ENCODE measurements around the gene IL12A. TPM values are rescaled to one million over a fixed set of nuclear protein-coding genes. Genes with fewer than 3 reads are reported as not detected.
A peak's percentile ranks its signal among the peaks of the same experiment; 100 is the strongest.

The IL12A gene
- total and polyA plus RNA-seq, 4 donors: 0.08 to 0.25 (median 0.09) TPM; not detected in 1

- H3K36me3 ChIP-seq (ENCODE audit: control insufficient read depth in 4 of 4, insufficient read depth in 3 of 4, low read depth in 1 of 4, low read length in 3 of 4): no peaks in the 10 kb centered on the region
- H3K9me3 ChIP-seq (ENCODE audit: control insufficient read depth in 4 of 4, low read length in 3 of 4): no peaks in the 10 kb centered on the region
- no peak overlapping the region for H3K9ac ChIP-seq (ENCODE audit: low read depth in 1 of 2, low read length in 2 of 2)
- H3K4me3 ChIP-seq (ENCODE audit: low read depth in 1 of 3, low read length in 3 of 3): no peak overlapping the region
- TF ChIP-seq HNF4A (conservative IDR thresholded peaks at IDR 0.05) (peak in 1 of 2 donors; percentile 54), YY1 (IDR thresholded peaks at IDR 0.05) (no peak), TAF1 (conservative IDR thresholded peaks at IDR 0.05) (no peak), NR2F2 (IDR thresholded peaks at IDR 0.05) (no peak), RAD21 (IDR thresholded peaks at IDR 0.05) (no peak), RXRA (IDR thresholded peaks at IDR 0.05) (no peak)
- H3K27me3 ChIP-seq (ENCODE audit: control insufficient read depth in 4 of 4, insufficient read depth in 4 of 4, low read length in 3 of 4): peaks cover 0 to 4% (median 0%) of the 10 kb centered on the region in 4 donors
- DNase-seq (ENCODE audit: low spot score): no peak
- 79% methylated on average over 6 of the region's 6 CpGs for WGBS
- peaks cover 0 to 5% (median 2%) of the 10 kb centered on the region in 4 donors for H3K4me1 ChIP-seq (ENCODE audit: control insufficient read depth in 4 of 4, insufficient read depth in 4 of 4, low read length in 3 of 4)
- no peak overlapping the region for H3K27ac ChIP-seq (ENCODE audit: low read depth in 1 of 2, low read length in 2 of 2)
These were observed 11.3 kb upstream of the IL12A start for GRCh38 chr3:159977295-159977694.

GRCh38 chr3:159978353-159978752 is 10.3 kb upstream of the IL12A start:
- Histone ChIP-seq H3K4me1 (ENCODE audit: control insufficient read depth in 4 of 4, insufficient read depth in 4 of 4, low read length in 3 of 4) (peaks cover 0 to 5% (median 2%) of the 10 kb centered on the region in 4 donors), H3K4me3 (ENCODE audit: low read depth in 1 of 3, low read length in 3 of 3) (no peak overlapping the region), H3K9ac (ENCODE audit: low read depth in 1 of 2, low read length in 2 of 2) (no peak overlapping the region), H3K27ac (ENCODE audit: low read depth in 1 of 2, low read length in 2 of 2) (no peak overlapping the region), H3K9me3 (ENCODE audit: control insufficient read depth in 4 of 4, low read length in 3 of 4) (no peaks in the 10 kb centered on the region), H3K27me3 (ENCODE audit: control insufficient read depth in 4 of 4, insufficient read depth in 4 of 4, low read length in 3 of 4) (peaks cover 0 to 4% (median 0%) of the 10 kb centered on the region in 4 donors), H3K36me3 (ENCODE audit: control insufficient read depth in 4 of 4, insufficient read depth in 3 of 4, low read depth in 1 of 4, low read length in 3 of 4) (no peaks in the 10 kb centered on the region)
- WGBS: 17% methylated on average over 3 of the region's 3 CpGs
- DNase-seq (ENCODE audit: low spot score): no peak
- TF ChIP-seq SP1 (IDR thresholded peaks at IDR 0.05) (peak; percentile 70), HNF4A (conservative IDR thresholded peaks at IDR 0.05) (peak; percentile 43 to 80), NR2F2 (IDR thresholded peaks at IDR 0.05) (no peak), HNF4G (IDR thresholded peaks at IDR 0.05) (peak; percentile 46)

GRCh38 chr3:159978918-159979703 is 9.5 kb upstream of the IL12A start:
- Histone ChIP-seq H3K36me3 (ENCODE audit: control insufficient read depth in 4 of 4, insufficient read depth in 3 of 4, low read depth in 1 of 4, low read length in 3 of 4) (no peaks in the 10 kb centered on the region), H3K4me3 (ENCODE audit: low read depth in 1 of 3, low read length in 3 of 3) (no peak overlapping the region), H3K27ac (ENCODE audit: low read depth in 1 of 2, low read length in 2 of 2) (no peak overlapping the region), H3K27me3 (ENCODE audit: control insufficient read depth in 4 of 4, insufficient read depth in 4 of 4, low read length in 3 of 4) (peaks cover 0 to 4% (median 0%) of the 10 kb centered on the region in 4 donors), H3K9me3 (ENCODE audit: control insufficient read depth in 4 of 4, low read length in 3 of 4) (no peaks in the 10 kb centered on the region), H3K4me1 (ENCODE audit: control insufficient read depth in 4 of 4, insufficient read depth in 4 of 4, low read length in 3 of 4) (peaks cover 0 to 5% (median 2%) of the 10 kb centered on the region in 4 donors), H3K9ac (ENCODE audit: low read depth in 1 of 2, low read length in 2 of 2) (no peak overlapping the region)
- no peak for DNase-seq (ENCODE audit: low spot score)
- 84% methylated on average over 1 of the region's 1 CpG for WGBS
- TF ChIP-seq REST (IDR thresholded peaks at IDR 0.05) (no peak), CTCF (IDR thresholded peaks at IDR 0.05; ENCODE audit: low read depth, low read length, missing input control) (no peak), RAD21 (IDR thresholded peaks at IDR 0.05) (no peak), GABPA (IDR thresholded peaks at IDR 0.05 in 1 of 2, conservative IDR thresholded peaks at IDR 0.05 in 1 of 2) (no peak), HNF4A (conservative IDR thresholded peaks at IDR 0.05) (no peak), EGR1 (IDR thresholded peaks at IDR 0.05; ENCODE audit: low read depth in 2 of 2) (no peak), YY1 (IDR thresholded peaks at IDR 0.05) (no peak), FOXA1 (IDR thresholded peaks at IDR 0.05) (no peak), TAF1 (conservative IDR thresholded peaks at IDR 0.05) (no peak), RXRA (IDR thresholded peaks at IDR 0.05) (no peak), NR2F2 (IDR thresholded peaks at IDR 0.05) (no peak), SP1 (IDR thresholded peaks at IDR 0.05) (no peak), MAX (IDR thresholded peaks at IDR 0.05) (no peak), HNF4G (IDR thresholded peaks at IDR 0.05) (no peak), FOXA2 (IDR thresholded peaks at IDR 0.05) (no peak), ATF3 (IDR thresholded peaks at IDR 0.05) (no peak), ZBTB33 (IDR thresholded peaks at IDR 0.05) (no peak), JUND (IDR thresholded peaks at IDR 0.05) (no peak)

Measured in liver (tissue), 9 donors.